HG02759 (cell line): Measurements from ENCODE around the gene ITGA1.
A peak's percentile ranks its signal among the peaks of the same experiment; 100 is the strongest.
"Not testable (repeated sequence)": the region's sequence is repeated elsewhere in the genome, so short reads cannot be mapped to it uniquely, and the experiment has no call there.

ENCODE experiments used
- ATAC-seq: cut with Tn5 transposase; IDR thresholded peaks from one replicate; pipeline ENCODE4 v1.9.1; 2021; ENCODE audit warnings: mild to moderate bottlenecking, moderate library complexity; ENCODE audit not compliant: unreplicated experiment

ITGA1 gene

GRCh38 chr5:52945040-52945439 lies 157.3 kb downstream of the ITGA1 start:
- no peak for ATAC-seq

GRCh38 chr5:52947208-52947607 lies 159.5 kb downstream of the ITGA1 start:
- no peak for ATAC-seq

- no peak for ATAC-seq
Observed at GRCh38 chr5:52947851-52948250, 160.1 kb downstream of the ITGA1 start.

- peak; percentile 99 for ATAC-seq
Observed at GRCh38 chr5:52948418-52949076, 160.8 kb downstream of the ITGA1 start.

- ATAC-seq = no peak
Observed at GRCh38 chr5:52950686-52951085, 163.0 kb downstream of the ITGA1 start.

- ATAC-seq = no peak
Observed at GRCh38 chr5:52952483-52952882, 164.8 kb downstream of the ITGA1 start.

GRCh38 chr5:52956014-52956413 lies 168.3 kb downstream of the ITGA1 start:
- ATAC-seq = no peak

- ATAC-seq = peak; percentile 80
Observed at GRCh38 chr5:52956915-52957747, 169.4 kb downstream of the ITGA1 start.

GRCh38 chr5:52961274-52961681 lies 173.6 kb downstream of the ITGA1 start:
- ATAC-seq = no peak

- no peak for ATAC-seq
Observed at GRCh38 chr5:52963636-52964035, 175.9 kb downstream of the ITGA1 start.

- no peak for ATAC-seq
Observed at GRCh38 chr5:52964138-52964537, 176.4 kb downstream of the ITGA1 start.

GRCh38 chr5:52976157-52976556 lies 188.4 kb downstream of the ITGA1 start:
- not testable (repeated sequence) for ATAC-seq

GRCh38 chr5:52977264-52977897 lies 189.7 kb downstream of the ITGA1 start:
- ATAC-seq = no peak

GRCh38 chr5:52981507-52981906 lies 193.8 kb downstream of the ITGA1 start:
- ATAC-seq = no peak

GRCh38 chr5:52983731-52984636 lies 196.3 kb downstream of the ITGA1 start:
- ATAC-seq = no peak

- ATAC-seq = no peak
Observed at GRCh38 chr5:52985306-52985705, 197.6 kb downstream of the ITGA1 start.

- ATAC-seq = no peak
Observed at GRCh38 chr5:52987711-52988331, 200.1 kb downstream of the ITGA1 start.

- ATAC-seq = no peak
Observed at GRCh38 chr5:52988335-52989024, 200.8 kb downstream of the ITGA1 start.

- peak; percentile 66 for ATAC-seq
Observed at GRCh38 chr5:52989025-52989780, 201.5 kb downstream of the ITGA1 start, which contains the start of gene ITGA2. Gene ITGA2 (plus strand): TSS chr5:52989352. CDS start chr5:52989469, 117 bp downstream.
